GM18498 (cell line): ENCODE results near the gene KRT7.
"Not testable (repeated sequence)": the region's sequence is repeated elsewhere in the genome, so short reads cannot be mapped to it uniquely, and the experiment has no call there.

Source experiments
- ATAC-seq: cut with Tn5 transposase; IDR thresholded peaks from one replicate; pipeline ENCODE4 v1.9.1; 2021; ENCODE audit warnings: mild to moderate bottlenecking, moderate library complexity; ENCODE audit not compliant: unreplicated experiment

KRT7 gene

GRCh38 chr12:52228931-52229330 lies 4.1 kb upstream of the KRT7 start:
- ATAC-seq = no peak

- no peak for ATAC-seq
Measured at GRCh38 chr12:52229836-52230343, 3.2 kb upstream of the KRT7 start.

GRCh38 chr12:52230364-52231281 lies 2.4 kb upstream of the KRT7 start:
- no peak for ATAC-seq

- no peak for ATAC-seq
Measured at GRCh38 chr12:52231305-52232202, 1.5 kb upstream of the KRT7 start.

GRCh38 chr12:52232203-52232673 lies 805 bp upstream of the KRT7 start:
- no peak for ATAC-seq

- no peak for ATAC-seq
Measured at GRCh38 chr12:52233462-52234207, 592 bp downstream of the KRT7 start.

- no peak for ATAC-seq
Measured at GRCh38 chr12:52234223-52234810, 1.3 kb downstream of the KRT7 start.

GRCh38 chr12:52235001-52235764 lies 2.1 kb downstream of the KRT7 start:
- no peak for ATAC-seq

- ATAC-seq = no peak
Measured at GRCh38 chr12:52235822-52236361, 2.8 kb downstream of the KRT7 start.

GRCh38 chr12:52236386-52237050 lies 3.5 kb downstream of the KRT7 start:
- no peak for ATAC-seq

GRCh38 chr12:52238207-52238840 lies 5.3 kb downstream of the KRT7 start:
- ATAC-seq = no peak

GRCh38 chr12:52238916-52239646 lies 6.0 kb downstream of the KRT7 start:
- ATAC-seq = no peak

GRCh38 chr12:52239767-52240166 lies 6.7 kb downstream of the KRT7 start:
- ATAC-seq = no peak

- ATAC-seq = not testable (repeated sequence)
Measured at GRCh38 chr12:52240247-52240646, 7.2 kb downstream of the KRT7 start.

GRCh38 chr12:52241205-52241842 lies 8.3 kb downstream of the KRT7 start:
- no peak for ATAC-seq

- no peak for ATAC-seq
Measured at GRCh38 chr12:52242442-52243258, 9.6 kb downstream of the KRT7 start.
